ENCODE data around the gene ISCA2.

DNA sequence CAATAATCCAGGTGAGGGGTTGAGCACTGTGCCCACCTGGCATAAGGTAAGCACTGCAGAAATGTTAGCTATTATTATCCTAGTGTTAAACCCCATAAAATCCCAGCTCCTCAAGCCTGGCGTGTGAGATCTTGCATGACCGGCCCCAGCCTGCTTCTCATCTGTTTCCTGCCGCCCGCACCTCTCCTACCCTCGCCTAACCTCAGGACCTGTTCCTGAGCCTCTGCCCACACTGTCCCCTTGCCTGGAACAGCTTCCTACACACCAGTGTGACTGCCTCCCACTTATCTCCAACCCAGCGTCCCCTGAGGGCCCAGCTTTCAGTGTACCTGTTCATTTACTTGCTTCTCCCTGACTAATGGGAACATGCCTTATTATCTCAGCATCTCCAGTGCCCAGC is 24.7 kb downstream of the ISCA2 start:
- TF ChIP-seq, protein P1, sequence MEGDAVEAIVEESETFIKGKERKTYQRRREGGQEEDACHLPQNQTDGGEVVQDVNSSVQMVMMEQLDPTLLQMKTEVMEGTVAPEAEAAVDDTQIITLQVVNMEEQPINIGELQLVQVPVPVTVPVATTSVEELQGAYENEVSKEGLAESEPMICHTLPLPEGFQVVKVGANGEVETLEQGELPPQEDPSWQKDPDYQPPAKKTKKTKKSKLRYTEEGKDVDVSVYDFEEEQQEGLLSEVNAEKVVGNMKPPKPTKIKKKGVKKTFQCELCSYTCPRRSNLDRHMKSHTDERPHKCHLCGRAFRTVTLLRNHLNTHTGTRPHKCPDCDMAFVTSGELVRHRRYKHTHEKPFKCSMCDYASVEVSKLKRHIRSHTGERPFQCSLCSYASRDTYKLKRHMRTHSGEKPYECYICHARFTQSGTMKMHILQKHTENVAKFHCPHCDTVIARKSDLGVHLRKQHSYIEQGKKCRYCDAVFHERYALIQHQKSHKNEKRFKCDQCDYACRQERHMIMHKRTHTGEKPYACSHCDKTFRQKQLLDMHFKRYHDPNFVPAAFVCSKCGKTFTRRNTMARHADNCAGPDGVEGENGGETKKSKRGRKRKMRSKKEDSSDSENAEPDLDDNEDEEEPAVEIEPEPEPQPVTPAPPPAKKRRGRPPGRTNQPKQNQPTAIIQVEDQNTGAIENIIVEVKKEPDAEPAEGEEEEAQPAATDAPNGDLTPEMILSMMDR (IDR thresholded peaks at IDR 0.05; ENCODE audit: insufficient read depth, low read length) = no peak
- no peak for TF ChIP-seq POLR2AphosphoS5 (IDR thresholded peaks at IDR 0.05; ENCODE audit: low read depth)
- TF ChIP-seq, protein P2, sequence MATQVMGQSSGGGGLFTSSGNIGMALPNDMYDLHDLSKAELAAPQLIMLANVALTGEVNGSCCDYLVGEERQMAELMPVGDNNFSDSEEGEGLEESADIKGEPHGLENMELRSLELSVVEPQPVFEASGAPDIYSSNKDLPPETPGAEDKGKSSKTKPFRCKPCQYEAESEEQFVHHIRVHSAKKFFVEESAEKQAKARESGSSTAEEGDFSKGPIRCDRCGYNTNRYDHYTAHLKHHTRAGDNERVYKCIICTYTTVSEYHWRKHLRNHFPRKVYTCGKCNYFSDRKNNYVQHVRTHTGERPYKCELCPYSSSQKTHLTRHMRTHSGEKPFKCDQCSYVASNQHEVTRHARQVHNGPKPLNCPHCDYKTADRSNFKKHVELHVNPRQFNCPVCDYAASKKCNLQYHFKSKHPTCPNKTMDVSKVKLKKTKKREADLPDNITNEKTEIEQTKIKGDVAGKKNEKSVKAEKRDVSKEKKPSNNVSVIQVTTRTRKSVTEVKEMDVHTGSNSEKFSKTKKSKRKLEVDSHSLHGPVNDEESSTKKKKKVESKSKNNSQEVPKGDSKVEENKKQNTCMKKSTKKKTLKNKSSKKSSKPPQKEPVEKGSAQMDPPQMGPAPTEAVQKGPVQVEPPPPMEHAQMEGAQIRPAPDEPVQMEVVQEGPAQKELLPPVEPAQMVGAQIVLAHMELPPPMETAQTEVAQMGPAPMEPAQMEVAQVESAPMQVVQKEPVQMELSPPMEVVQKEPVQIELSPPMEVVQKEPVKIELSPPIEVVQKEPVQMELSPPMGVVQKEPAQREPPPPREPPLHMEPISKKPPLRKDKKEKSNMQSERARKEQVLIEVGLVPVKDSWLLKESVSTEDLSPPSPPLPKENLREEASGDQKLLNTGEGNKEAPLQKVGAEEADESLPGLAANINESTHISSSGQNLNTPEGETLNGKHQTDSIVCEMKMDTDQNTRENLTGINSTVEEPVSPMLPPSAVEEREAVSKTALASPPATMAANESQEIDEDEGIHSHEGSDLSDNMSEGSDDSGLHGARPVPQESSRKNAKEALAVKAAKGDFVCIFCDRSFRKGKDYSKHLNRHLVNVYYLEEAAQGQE (IDR thresholded peaks at IDR 0.05; ENCODE audit: insufficient replicate concordance, low read depth) = no peak

All from HL-60 (cell line).